Activated naive CD8-positive, alpha-beta T cell treated with anti-CD3 and anti-CD28 coated beads, Interleukin-2, amount 10 ng/mL, durations not matched to agents 7 days and 5 days (primary cell): ENCODE results near the gene SYT14. TPM values are rescaled to one million over a fixed set of nuclear protein-coding genes. Genes with fewer than 3 reads are reported as not detected.
"Not testable (repeated sequence)": the region's sequence is repeated elsewhere in the genome, so short reads cannot be mapped to it uniquely, and the experiment has no call there.

Source experiments
- ATAC-seq: fragments of 150-1000 bp; cut with Tn5 transposase; one replicate; pipeline ENCODE4 v1.10.0; 2021; ENCODE audit warnings: low read depth, moderate library complexity
- POLR2A ChIA-PET: fragments of 350-600 bp; sonication (Branson Sonifier 250); formaldehyde crosslinking; loops from one replicate; lab custom pipeline; 2021; ENCODE audit warnings: antibody characterized with exemption; lab: Charles Lee
- DNase-seq: peaks from one replicate; pipeline ENCODE4 v3.0.0; 2021
- H3K27ac Mint-ChIP-seq: one replicate; pipeline ENCODE4 v1.8.0; 2022; ENCODE audit warnings: mild to moderate bottlenecking, mixed read lengths
- H3K27me3 Mint-ChIP-seq: one replicate; pipeline ENCODE4 v1.8.0; 2022; ENCODE audit warnings: mild to moderate bottlenecking, moderate library complexity, mixed read lengths
- H3K36me3 Mint-ChIP-seq: one replicate; pipeline ENCODE4 v1.8.0; 2021; ENCODE audit warnings: mild to moderate bottlenecking, mixed read lengths
- H3K4me1 Mint-ChIP-seq: one replicate; pipeline ENCODE4 v1.8.0; 2021; ENCODE audit warnings: mixed read lengths
- H3K4me3 Mint-ChIP-seq: one replicate; pipeline ENCODE4 v1.8.0; 2022; ENCODE audit warnings: mild to moderate bottlenecking, moderate library complexity, mixed read lengths
- H3K9me3 Mint-ChIP-seq: one replicate; pipeline ENCODE4 v1.8.0; 2021; ENCODE audit warnings: mixed read lengths
- total RNA-seq, 2 experiments: library from RNA; stranded (reverse); gene quantifications; one replicate each; pipeline ENCODE4 v1.2.3, GENCODE V29; 2021

Gene SYT14
- total RNA-seq, result not detected

DNA sequence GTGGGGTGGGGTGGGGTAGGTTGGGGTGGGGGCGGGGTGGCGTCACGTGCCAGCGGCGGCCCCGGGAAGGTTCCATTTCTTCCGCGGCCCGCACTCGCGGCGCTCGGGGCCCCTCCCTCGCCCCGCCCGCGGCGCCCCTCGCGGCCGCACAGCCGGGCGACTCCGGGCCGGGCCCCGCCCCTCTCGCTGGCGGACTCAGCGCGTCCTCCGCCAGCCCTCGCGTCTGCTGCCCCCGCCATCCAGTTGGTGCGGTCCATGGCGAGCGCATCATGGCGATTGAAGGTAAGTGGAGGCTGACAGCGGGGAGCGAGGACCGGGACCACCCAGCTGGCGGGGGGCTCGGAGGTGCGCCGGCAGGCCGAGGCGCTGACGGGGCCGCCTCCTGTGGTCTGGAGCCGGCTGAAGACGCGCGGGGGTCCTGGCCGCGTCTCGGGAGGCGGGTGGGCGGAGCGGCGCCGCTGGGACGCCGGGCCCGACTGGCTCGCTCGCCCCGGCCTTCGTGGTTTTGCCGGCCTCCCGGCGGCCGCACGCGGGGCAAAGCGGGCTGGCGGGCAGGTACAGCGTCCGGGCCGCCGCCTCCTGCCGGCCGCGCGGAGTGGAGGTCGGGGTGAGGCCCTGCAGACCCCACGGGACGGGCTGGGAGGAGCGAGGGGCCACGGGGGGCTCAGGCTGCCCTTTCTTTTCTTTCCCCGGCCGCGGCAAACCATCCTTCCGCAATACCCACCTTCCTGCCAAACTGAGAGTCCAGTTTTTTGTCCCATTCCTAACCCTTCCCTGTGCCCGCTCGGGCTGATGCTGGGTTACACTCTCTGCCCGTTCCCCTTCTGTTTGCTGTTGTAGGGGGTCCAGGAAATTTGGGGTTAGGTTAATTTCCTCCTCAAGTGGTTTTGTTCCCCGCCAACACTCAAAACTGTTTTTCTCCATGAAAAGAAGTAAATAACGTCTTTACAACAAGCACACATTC is at the start of gene SYT14:
Gene SYT14, plus strand, starts transcription at position 222 of the 964 bp plus-strand sequence. Its CDS starts 48 bp downstream, at position 270.
- peak; percentile 22 for ATAC-seq
- no peaks in the 10 kb centered on the region for H3K36me3 Mint-ChIP-seq
- peak within 1 kb of the TSS; percentile 70 for H3K4me3 Mint-ChIP-seq
- peaks cover 4% of the 10 kb centered on the region for H3K4me1 Mint-ChIP-seq
- peaks cover 33% of the 10 kb centered on the region for H3K27me3 Mint-ChIP-seq
- POLR2A ChIA-PET, result no interaction called here
- H3K27ac Mint-ChIP-seq, result no peak within 1 kb of the TSS
- DNase-seq, result no peak
- no peaks in the 10 kb centered on the region for H3K9me3 Mint-ChIP-seq

DNA sequence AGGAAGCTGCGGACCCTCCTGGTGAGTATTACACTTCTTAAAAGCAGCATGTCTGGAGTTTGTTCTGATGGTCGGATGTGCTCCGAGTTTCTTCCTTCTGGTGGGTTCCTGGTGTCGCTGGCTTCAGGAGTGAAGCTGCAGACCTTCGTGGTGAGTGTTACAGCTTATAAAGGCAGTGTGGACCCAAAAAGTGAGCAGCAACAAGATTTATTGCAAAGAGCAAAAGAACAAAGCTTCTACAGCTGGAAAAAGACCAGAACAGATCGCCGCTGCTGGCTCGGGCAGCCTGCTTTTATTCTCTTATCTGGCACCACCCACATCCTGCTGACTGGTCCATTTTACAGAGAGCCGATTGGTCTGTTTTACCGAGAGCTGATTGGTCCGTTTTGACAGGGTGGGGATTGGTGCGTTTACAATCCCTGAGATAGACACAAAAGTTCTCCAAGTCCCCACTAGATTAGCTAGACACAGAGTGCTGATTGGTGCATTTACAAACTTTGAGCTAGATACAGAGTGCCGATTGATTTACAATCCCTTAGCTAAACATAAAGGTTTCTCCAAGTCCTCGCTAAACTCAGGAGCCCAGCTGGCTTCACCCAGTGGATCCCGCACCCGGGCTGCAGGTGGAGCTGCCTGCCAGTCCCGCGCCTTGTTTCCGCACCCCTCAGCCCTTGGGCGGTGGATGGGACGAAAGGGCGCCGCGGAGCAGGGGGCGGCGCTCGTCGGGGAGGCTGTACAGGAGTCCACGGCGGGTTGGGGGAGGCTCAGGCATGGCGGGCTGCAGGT is 49.5 kb upstream of the SYT14 start:
- H3K4me1 Mint-ChIP-seq, H3K27me3 Mint-ChIP-seq, ATAC-seq, H3K9me3 Mint-ChIP-seq, H3K36me3 Mint-ChIP-seq, H3K27ac Mint-ChIP-seq, DNase-seq, H3K4me3 Mint-ChIP-seq, POLR2A ChIA-PET: not testable (repeated sequence)

DNA sequence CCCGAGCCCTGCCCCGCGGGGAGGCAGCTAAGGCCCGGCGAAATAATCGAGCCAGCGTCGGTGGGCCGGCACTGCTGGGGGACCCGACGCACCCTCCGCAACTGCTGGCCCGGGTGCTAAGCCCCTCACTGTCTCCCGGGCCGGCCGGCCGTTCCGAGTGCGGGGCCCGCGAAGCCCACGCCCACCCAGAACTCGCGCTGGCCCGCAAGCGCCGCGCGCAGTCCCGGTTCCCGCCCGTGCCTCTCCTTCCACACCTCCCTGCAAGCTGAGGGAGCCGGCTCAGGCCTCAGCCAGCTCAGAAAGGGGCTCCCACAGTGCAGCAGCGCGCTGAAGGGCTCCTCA is 49.0 kb upstream of the SYT14 start:
- peaks cover 3% of the 10 kb centered on the region for H3K27me3 Mint-ChIP-seq
- H3K36me3 Mint-ChIP-seq, result no peaks in the 10 kb centered on the region
- H3K4me3 Mint-ChIP-seq, result no peak overlapping the region
- no peak overlapping the region for H3K27ac Mint-ChIP-seq
- DNase-seq (no peak), ATAC-seq (no peak)
- POLR2A ChIA-PET, result no interaction called here
- H3K4me1 Mint-ChIP-seq, result no peaks in the 10 kb centered on the region
- H3K9me3 Mint-ChIP-seq, result no peaks in the 10 kb centered on the region

DNA sequence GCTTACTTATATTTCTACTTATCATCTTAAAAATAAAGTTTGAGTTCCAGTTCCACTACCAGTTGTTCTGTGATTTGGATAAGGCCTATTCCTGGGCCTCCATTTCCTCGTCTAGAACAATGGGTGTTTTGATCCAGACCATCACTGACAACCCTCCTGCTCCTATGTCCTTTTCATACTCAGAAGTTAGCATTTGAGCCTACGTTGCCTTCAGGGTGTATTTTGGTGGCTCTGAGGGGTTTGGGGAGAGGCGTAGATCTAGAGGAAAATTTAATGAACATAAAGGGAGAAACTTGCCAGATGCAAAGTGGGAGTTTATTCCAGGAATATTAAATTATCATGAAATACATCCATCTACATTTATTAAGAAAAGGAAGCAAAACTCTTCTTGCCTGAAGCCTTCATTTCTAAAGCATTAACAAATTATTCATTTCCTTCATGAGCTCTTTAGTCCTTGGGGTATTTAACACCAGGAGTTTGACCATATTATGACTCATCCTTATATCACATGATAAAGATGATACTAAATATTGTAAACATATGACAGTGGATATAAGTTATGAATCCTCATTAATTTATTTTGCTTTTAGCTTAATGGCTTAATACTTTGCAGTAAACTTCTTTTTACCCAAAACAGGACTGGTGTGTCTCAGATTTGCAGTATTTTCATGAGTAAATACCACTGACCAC is 47.2 kb upstream of the SYT14 start:
- Mint-ChIP-seq H3K27me3 (peaks cover 3% of the 10 kb centered on the region), H3K9me3 (no peaks in the 10 kb centered on the region), H3K36me3 (no peaks in the 10 kb centered on the region), H3K4me3 (no peak overlapping the region), H3K27ac (no peak overlapping the region), H3K4me1 (no peaks in the 10 kb centered on the region)
- POLR2A ChIA-PET, result no interaction called here
- DNase-seq (no peak), ATAC-seq (no peak)

DNA sequence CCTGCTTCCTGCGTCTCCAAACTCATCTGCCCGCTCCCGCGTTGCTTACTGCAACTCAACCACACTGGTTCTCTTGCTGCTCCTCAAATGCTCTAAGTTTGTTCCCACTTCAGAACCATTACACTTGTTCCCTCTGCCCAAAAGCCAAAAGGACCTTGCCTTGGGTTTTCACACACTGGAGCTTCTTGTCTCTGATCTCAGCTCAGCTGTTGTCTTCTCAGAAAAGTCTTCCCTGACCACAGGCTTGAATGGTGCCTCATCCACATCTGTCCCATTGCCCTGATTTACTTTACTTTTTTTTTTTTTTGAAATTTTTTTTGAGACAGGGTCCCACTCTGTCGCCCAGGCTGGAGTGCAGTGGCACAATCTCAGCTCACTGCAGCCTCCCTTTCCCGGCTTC is 44.3 kb upstream of the SYT14 start:
- Mint-ChIP-seq H3K4me1 (no peaks in the 10 kb centered on the region), H3K27ac (no peak overlapping the region), H3K9me3 (no peaks in the 10 kb centered on the region), H3K4me3 (no peak overlapping the region), H3K36me3 (no peaks in the 10 kb centered on the region), H3K27me3 (no peaks in the 10 kb centered on the region)
- POLR2A ChIA-PET, result no interaction called here
- DNase-seq, result no peak
- ATAC-seq, result no peak

DNA sequence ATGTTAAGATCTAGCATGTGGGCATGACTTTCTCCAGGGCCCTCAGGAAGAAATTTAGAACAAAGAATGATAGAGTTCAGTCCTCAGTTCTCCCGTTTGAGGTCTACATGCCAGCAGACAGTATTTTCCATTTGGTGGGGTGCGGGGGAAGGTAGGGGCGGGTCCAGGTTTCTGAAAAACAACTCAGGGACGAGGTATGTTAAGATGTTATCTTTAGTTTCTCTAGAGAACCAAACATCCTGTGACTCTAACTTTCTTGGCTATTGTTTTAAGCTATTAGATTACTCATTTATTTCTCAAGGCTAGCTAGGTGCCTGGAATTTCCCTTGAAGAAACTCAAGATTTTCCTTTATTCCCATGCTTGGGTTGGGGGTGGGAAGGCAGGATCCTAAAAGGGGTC is 42.3 kb upstream of the SYT14 start:
- POLR2A ChIA-PET, result no interaction called here
- H3K4me3 Mint-ChIP-seq, result no peak overlapping the region
- DNase-seq, result no peak
- no peaks in the 10 kb centered on the region for H3K4me1 Mint-ChIP-seq
- no peak overlapping the region for H3K27ac Mint-ChIP-seq
- H3K36me3 Mint-ChIP-seq, result no peaks in the 10 kb centered on the region
- no peak for ATAC-seq
- no peaks in the 10 kb centered on the region for H3K27me3 Mint-ChIP-seq
- H3K9me3 Mint-ChIP-seq, result no peaks in the 10 kb centered on the region

DNA sequence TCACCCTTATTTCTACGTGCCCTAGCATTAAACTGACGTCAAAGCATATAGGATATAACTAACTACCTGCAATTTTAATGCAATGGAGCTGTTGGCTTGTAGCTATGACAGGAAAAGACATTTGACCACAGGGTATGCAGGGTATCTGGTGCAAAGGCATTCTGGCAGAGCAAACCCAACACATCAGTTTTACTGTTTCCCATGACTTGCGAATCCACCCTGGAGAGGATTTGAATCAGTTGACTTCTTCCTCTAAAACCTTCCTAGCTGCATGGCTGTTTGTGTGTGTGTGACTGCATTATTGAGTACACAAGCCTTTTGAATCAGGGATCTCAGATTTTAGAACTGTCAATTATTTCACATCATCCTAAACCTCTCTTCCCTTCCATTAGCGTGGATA is 41.7 kb upstream of the SYT14 start:
- no peak for DNase-seq
- Mint-ChIP-seq H3K27ac (no peak overlapping the region), H3K27me3 (no peaks in the 10 kb centered on the region), H3K9me3 (no peaks in the 10 kb centered on the region), H3K36me3 (no peaks in the 10 kb centered on the region), H3K4me1 (no peaks in the 10 kb centered on the region), H3K4me3 (no peak overlapping the region)
- POLR2A ChIA-PET, result no interaction called here
- ATAC-seq, result no peak

DNA sequence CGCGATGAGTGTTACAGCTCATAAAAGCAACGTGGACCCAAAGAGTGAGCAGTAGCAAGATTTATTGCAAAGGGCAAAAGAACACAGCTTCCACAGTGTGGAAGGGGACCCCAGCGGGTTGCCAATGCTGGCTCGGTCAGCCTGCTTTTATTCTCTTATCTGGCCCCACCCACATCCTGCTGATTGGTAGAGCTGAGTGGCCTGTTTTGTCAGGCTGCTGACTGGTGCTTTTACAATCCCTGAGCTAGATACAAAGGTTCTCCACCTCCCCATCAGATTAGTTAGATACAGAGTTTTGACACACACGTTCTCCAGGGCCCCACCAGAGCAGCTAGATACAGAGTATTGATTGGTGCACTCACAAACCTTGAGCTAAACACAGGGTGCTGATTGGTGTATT is 39.7 kb upstream of the SYT14 start:
- H3K4me3 Mint-ChIP-seq, ATAC-seq, POLR2A ChIA-PET, H3K9me3 Mint-ChIP-seq, DNase-seq, H3K27ac Mint-ChIP-seq, H3K36me3 Mint-ChIP-seq, H3K4me1 Mint-ChIP-seq, H3K27me3 Mint-ChIP-seq: not testable (repeated sequence)

DNA sequence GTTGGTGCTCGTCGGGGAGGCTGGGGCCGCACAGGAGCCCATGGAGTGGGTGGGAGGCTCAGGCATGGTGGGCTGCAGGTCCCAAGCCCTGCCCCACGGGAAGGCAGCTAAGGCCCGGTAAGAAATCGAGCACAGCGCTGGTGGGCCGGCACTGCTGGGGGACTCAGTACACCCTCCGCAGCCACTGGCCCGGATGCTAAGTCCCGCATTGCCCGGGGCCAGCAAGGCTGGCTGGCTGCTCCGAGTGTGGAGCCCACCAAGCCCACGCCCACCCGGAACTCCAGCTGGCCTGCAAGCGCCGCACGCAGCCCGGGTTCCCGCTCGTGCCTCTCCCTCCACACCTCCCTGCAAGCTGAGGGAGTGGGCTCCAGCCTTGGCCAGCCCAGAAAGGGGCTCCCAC is 39.2 kb upstream of the SYT14 start:
- H3K4me1 Mint-ChIP-seq, POLR2A ChIA-PET, H3K36me3 Mint-ChIP-seq, H3K27ac Mint-ChIP-seq, H3K27me3 Mint-ChIP-seq, H3K4me3 Mint-ChIP-seq, H3K9me3 Mint-ChIP-seq, ATAC-seq, DNase-seq: not testable (repeated sequence)

DNA sequence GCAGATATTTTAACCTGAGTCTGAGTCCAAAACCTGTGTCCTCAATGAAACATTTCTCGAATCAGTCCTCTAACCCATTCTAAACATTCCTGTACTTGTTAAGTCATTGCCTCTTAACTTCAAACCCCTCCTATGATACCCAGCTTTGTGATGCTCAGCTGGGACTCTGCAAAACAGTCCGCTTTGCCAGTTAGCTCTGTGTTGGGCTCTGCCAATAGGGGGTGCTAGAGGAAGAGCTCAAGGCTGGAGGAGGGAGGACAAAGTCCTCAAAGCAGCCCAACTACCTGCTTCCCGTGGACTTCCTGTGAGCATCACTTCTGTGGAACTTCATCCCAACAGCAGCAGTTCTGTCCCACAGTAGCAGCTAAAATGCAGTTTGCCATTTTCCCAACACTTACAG is 38.1 kb upstream of the SYT14 start:
- ATAC-seq (no peak), DNase-seq (no peak)
- Mint-ChIP-seq H3K9me3 (no peaks in the 10 kb centered on the region), H3K4me3 (no peak overlapping the region), H3K27me3 (no peaks in the 10 kb centered on the region), H3K27ac (no peak overlapping the region), H3K36me3 (no peaks in the 10 kb centered on the region), H3K4me1 (no peaks in the 10 kb centered on the region)
- POLR2A ChIA-PET, result no interaction called here

DNA sequence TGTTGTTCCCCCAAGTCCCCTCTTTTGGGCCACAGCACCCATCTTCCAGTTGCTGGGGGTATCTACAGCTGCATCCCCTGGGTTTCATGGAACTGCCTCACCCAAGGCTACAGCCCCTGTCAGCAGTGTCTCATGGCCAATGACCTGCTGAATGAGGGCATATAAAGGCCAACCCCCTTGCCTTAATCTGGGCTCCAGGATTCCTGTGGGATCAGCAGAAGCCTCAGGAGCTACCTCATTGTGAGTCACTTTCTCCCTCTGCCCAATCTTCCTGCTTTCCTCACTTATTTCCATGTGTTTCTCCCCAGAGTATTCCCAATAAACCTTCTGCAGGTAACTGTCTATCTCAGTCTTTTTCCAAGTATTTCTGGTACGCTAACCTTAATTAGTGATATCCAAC is 37.3 kb upstream of the SYT14 start:
- Mint-ChIP-seq H3K4me3 (no peak overlapping the region), H3K27ac (no peak overlapping the region), H3K27me3 (no peaks in the 10 kb centered on the region), H3K36me3 (no peaks in the 10 kb centered on the region), H3K9me3 (no peaks in the 10 kb centered on the region), H3K4me1 (no peaks in the 10 kb centered on the region)
- no peak for DNase-seq
- ATAC-seq, result no peak
- POLR2A ChIA-PET, result no interaction called here

DNA sequence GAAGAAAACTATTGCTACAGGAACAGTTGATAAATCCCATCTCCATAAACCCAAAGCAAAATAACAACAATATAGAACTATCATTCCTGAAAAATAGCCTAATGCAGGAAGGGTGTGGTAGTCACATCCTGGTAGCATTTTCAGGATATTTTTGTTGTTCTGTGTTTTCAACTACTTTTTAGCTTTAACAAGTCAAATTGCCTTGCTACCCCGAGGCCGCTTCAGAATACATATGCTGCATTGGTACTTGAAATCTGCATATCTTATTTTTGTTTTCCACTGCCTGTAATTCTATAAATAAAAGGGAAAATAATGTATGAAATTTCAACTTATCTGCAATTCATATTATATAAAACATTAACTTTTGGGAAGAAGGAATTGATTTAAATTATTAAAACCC is 36.8 kb upstream of the SYT14 start:
- DNase-seq, result no peak
- no peak for ATAC-seq
- Mint-ChIP-seq H3K27ac (no peak overlapping the region), H3K9me3 (no peaks in the 10 kb centered on the region), H3K4me3 (no peak overlapping the region), H3K36me3 (no peaks in the 10 kb centered on the region), H3K27me3 (no peaks in the 10 kb centered on the region), H3K4me1 (no peaks in the 10 kb centered on the region)
- POLR2A ChIA-PET, result no interaction called here

DNA sequence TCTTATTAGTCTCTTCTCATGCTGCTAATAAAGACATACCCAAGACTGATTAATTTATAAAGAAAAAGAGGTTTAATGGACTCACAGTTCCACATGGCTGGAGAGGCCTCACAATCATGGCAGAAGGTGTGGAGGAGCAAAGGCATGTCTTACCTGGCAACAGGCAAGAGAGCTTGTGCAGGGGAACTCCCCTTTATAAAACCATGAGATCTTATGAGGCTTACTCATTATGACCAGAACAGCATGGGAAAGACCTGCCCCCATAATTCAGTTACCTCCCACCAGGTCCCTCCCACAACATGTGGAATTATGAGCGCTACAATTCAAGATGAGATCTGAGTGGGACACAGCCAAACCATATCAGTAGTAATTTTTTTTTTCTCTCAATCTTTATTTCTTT is 33.2 kb upstream of the SYT14 start:
- H3K4me1 Mint-ChIP-seq, H3K9me3 Mint-ChIP-seq, H3K27ac Mint-ChIP-seq, H3K27me3 Mint-ChIP-seq, DNase-seq, H3K4me3 Mint-ChIP-seq, POLR2A ChIA-PET, ATAC-seq, H3K36me3 Mint-ChIP-seq: not testable (repeated sequence)
